Measurements from ENCODE around the gene ACVR1.

- no peak for TF ChIP-seq EZH2 (IDR thresholded peaks at IDR 0.05; ENCODE audit: borderline replicate concordance, low read depth, low read length, severe bottlenecking)
- TF ChIP-seq, protein P1, sequence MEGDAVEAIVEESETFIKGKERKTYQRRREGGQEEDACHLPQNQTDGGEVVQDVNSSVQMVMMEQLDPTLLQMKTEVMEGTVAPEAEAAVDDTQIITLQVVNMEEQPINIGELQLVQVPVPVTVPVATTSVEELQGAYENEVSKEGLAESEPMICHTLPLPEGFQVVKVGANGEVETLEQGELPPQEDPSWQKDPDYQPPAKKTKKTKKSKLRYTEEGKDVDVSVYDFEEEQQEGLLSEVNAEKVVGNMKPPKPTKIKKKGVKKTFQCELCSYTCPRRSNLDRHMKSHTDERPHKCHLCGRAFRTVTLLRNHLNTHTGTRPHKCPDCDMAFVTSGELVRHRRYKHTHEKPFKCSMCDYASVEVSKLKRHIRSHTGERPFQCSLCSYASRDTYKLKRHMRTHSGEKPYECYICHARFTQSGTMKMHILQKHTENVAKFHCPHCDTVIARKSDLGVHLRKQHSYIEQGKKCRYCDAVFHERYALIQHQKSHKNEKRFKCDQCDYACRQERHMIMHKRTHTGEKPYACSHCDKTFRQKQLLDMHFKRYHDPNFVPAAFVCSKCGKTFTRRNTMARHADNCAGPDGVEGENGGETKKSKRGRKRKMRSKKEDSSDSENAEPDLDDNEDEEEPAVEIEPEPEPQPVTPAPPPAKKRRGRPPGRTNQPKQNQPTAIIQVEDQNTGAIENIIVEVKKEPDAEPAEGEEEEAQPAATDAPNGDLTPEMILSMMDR (IDR thresholded peaks at IDR 0.05; ENCODE audit: borderline replicate concordance, extremely low read depth, low read length, poor library complexity, severe bottlenecking), result no peak
These were observed 632 bp upstream of the ACVR1 start for GRCh38 chr2:157876786-157877138.
